MM.1S (cell line): ENCODE measurements around the gene PI4K2A.

ENCODE experiments used
- DNase-seq: peaks from one replicate; pipeline ENCODE4 v3.0.0-alpha.2; 2015
- H2AFZ ChIP-seq: fragments of 300-600 bp; sonication (generic); 2 replicates; pipeline ENCODE4 v1.6.0; 2016; ENCODE audit warnings: antibody characterized with exemption, low read length
- H3F3A ChIP-seq: fragments of 300-600 bp; sonication (generic); 2 replicates; pipeline ENCODE4 v1.6.1; 2016; ENCODE audit warnings: mild to moderate bottlenecking, antibody characterized with exemption, low read length, moderate library complexity, mixed read lengths; ENCODE audit not compliant: insufficient read depth
- H3K27ac ChIP-seq: fragments of 300-600 bp; sonication (generic); 2 replicates; pipeline ENCODE4 v1.5.1; 2016; ENCODE audit warnings: mild to moderate bottlenecking, low read length
- H3K27me3 ChIP-seq: fragments of 300-600 bp; sonication (generic); replicated peaks from 2 replicates; pipeline ENCODE4 v1.6.0; 2016; ENCODE audit warnings: low read length; ENCODE audit not compliant: insufficient read depth
- H3K36me3 ChIP-seq: fragments of 300-600 bp; sonication (generic); replicated peaks from 2 replicates; pipeline ENCODE4 v1.6.1; 2016; ENCODE audit warnings: mild to moderate bottlenecking, low read length, mixed read lengths; ENCODE audit not compliant: insufficient read depth
- H3K4me1 ChIP-seq: fragments of 300-600 bp; sonication (generic); 2 replicates; pipeline ENCODE4 v1.6.1; 2016; ENCODE audit warnings: low read length, mixed read lengths
- H3K4me2 ChIP-seq: fragments of 300-600 bp; sonication (generic); 2 replicates; pipeline ENCODE4 v1.6.0; 2016; ENCODE audit warnings: low read depth, low read length
- H3K4me3 ChIP-seq: fragments of 300-600 bp; sonication (generic); 2 replicates; pipeline ENCODE4 v1.5.1; 2016; ENCODE audit warnings: low read length, mixed read lengths
- H3K79me2 ChIP-seq: fragments of 300-600 bp; sonication (generic); 2 replicates; pipeline ENCODE4 v1.6.1; 2016; ENCODE audit warnings: mixed run types, low read length, mixed read lengths
- H3K9ac ChIP-seq: fragments of 300-600 bp; sonication (generic); 2 replicates; pipeline ENCODE4 v1.6.1; 2016; ENCODE audit warnings: low read length, mixed read lengths
- H3K9me2 ChIP-seq: fragments of 300-600 bp; sonication (generic); replicated peaks from 2 replicates; pipeline ENCODE4 v1.6.1; 2016; ENCODE audit warnings: mild to moderate bottlenecking, low read length, mixed read lengths; ENCODE audit not compliant: insufficient read depth
- H3K9me3 ChIP-seq: fragments of 300-600 bp; sonication (generic); replicated peaks from 2 replicates; pipeline ENCODE4 v1.6.1; 2016; ENCODE audit warnings: mild to moderate bottlenecking, low read length, mixed read lengths; ENCODE audit not compliant: insufficient read depth
- H4K20me1 ChIP-seq: fragments of 300-600 bp; sonication (generic); 2 replicates; pipeline ENCODE4 v1.6.1; 2016; ENCODE audit warnings: mild to moderate bottlenecking, low read length, moderate library complexity, mixed read lengths; ENCODE audit not compliant: insufficient read depth
- CTCF ChIP-seq: fragments of 300-600 bp; sonication (generic); IDR thresholded peaks from 2 replicates; pipeline ENCODE4 v1.5.1; 2016; ENCODE audit warnings: antibody characterized with exemption, low read length, mixed read lengths
- EZH2 ChIP-seq: fragments of 300-600 bp; sonication (generic); optimal IDR thresholded peaks from 2 replicates; pipeline ENCODE3; 2017; ENCODE audit warnings: low read depth, mild to moderate bottlenecking, antibody characterized with exemption, low read length, mixed read lengths
- EZH2phosphoT487 ChIP-seq: fragments of 300-600 bp; sonication (generic); IDR thresholded peaks from 2 replicates; pipeline ENCODE4 v1.6.1; 2018; ENCODE audit warnings: antibody characterized with exemption, low read length

The PI4K2A gene

GRCh38 chr10:97684866-97685394 lies 44.5 kb downstream of the PI4K2A start:
- Histone ChIP-seq H2AFZ (no peak overlapping the region), H3K79me2 (no peaks in the 10 kb centered on the region), H3K9me3 (no peaks in the 10 kb centered on the region), H3F3A (no peaks in the 10 kb centered on the region; the same call in none of the 2 replicates), H3K9me2 (no peaks in the 10 kb centered on the region), H3K36me3 (no peaks in the 10 kb centered on the region), H3K4me2 (peak overlapping the region; percentile 18; the same call in 1 of the 2 replicates), H3K9ac (no peak overlapping the region), H3K4me3 (no peak overlapping the region), H3K4me1 (peaks cover 21% of the 10 kb centered on the region), H3K27ac (no peak overlapping the region), H4K20me1 (no peaks in the 10 kb centered on the region), H3K27me3 (no peaks in the 10 kb centered on the region)
- no peak for DNase-seq
- TF ChIP-seq CTCF (no peak), EZH2 (no peak), EZH2phosphoT487 (no peak)

GRCh38 chr10:97685395-97685958 lies 45.0 kb downstream of the PI4K2A start:
- H3K9me2 ChIP-seq, result no peaks in the 10 kb centered on the region
- no peak for TF ChIP-seq EZH2phosphoT487
- 0 out of 2 replicates have a peak, but pooled peaks have one; percentile 12 for TF ChIP-seq CTCF
- TF ChIP-seq EZH2, result no peak
- peaks cover 21% of the 10 kb centered on the region for H3K4me1 ChIP-seq
- H4K20me1 ChIP-seq, result no peaks in the 10 kb centered on the region
- H3K9ac ChIP-seq, result no peak overlapping the region
- H3K27ac ChIP-seq, result no peak overlapping the region
- no peak overlapping the region for H3K4me3 ChIP-seq
- no peaks in the 10 kb centered on the region for H3K9me3 ChIP-seq
- no peak for DNase-seq
- no peaks in the 10 kb centered on the region for H3K27me3 ChIP-seq
- no peaks in the 10 kb centered on the region for H3K36me3 ChIP-seq
- H3K4me2 ChIP-seq, result peak overlapping the region; percentile 69; the same call in 1 of the 2 replicates
- H2AFZ ChIP-seq, result no peak overlapping the region
- H3F3A ChIP-seq, result no peaks in the 10 kb centered on the region; the same call in none of the 2 replicates
- no peaks in the 10 kb centered on the region for H3K79me2 ChIP-seq

DNA sequence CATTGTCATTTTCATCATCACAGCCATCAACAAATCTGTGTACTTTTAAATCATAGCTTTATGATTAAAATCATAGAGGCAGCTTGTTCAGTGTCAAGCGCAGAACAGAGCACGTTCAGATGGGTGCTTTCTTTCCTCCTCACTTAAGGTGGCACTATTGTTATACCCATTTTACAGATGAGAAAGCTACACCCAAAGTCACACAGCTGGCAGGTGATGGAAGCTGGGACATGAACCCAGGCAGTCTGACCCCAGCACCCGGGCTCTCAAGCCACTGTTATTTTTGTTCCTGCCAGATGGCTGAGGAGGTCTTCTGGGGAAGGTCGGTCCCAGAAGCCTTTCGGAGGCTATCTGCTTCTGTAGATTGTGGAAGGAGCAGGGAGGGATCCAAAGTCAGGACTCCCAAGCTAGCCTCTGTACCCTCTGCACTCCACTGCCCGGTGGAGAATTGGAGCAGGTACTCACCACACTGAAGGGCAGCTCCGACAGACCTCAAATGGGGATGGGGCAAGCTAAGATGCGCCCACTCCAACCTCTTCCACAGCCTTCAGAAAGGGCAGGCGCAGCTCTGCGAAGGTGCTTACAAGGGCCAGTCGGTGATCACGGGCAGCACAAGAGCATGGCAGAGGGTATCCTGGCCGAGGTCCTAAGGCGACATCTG lies 46.0 kb downstream of the PI4K2A start:
- Histone ChIP-seq H3F3A (no peaks in the 10 kb centered on the region; the same call in none of the 2 replicates), H3K9me3 (no peaks in the 10 kb centered on the region), H3K4me1 (peaks cover 21% of the 10 kb centered on the region), H2AFZ (peak overlapping the region; percentile 83), H3K9me2 (no peaks in the 10 kb centered on the region), H3K79me2 (no peaks in the 10 kb centered on the region), H3K27ac (peak overlapping the region; percentile 16; the same call in 1 of the 2 replicates), H3K4me2 (peak overlapping the region; percentile 69), H3K9ac (peak overlapping the region; percentile 63), H3K36me3 (no peaks in the 10 kb centered on the region), H4K20me1 (no peaks in the 10 kb centered on the region), H3K4me3 (peak overlapping the region; percentile 66), H3K27me3 (no peaks in the 10 kb centered on the region)
- peak; percentile 37 for DNase-seq
- TF ChIP-seq EZH2 (no peak), CTCF (0 out of 2 replicates have a peak, but pooled peaks have one; percentile 10)
